ENCODE results near the gene CACNA2D1. TPM values are rescaled to one million over a fixed set of nuclear protein-coding genes. Genes with fewer than 3 reads are reported as not detected.
"Not testable (repeated sequence)": the region's sequence is repeated elsewhere in the genome, so short reads cannot be mapped to it uniquely, and the experiment has no call there.

Gene CACNA2D1
- total RNA-seq, 4 donors from 2014 or later: 29.8 to 47.6 (median 36.6) TPM

- Histone ChIP-seq H3K27ac (no peak overlapping the region), H3K4me1 (no peaks in the 10 kb centered on the region), H3K36me3 (no peaks in the 10 kb centered on the region), H3K9me3 (no peaks in the 10 kb centered on the region), H3K27me3 (no peaks in the 10 kb centered on the region), H3K4me3 (no peak overlapping the region)
- ATAC-seq: no peak
- 95% methylated on average over 1 of the region's 1 CpG; no CpG with 5 or more reads in 1 of the 2 donors for WGBS, 2 donors (ENCODE audit: low coverage in 1 of 2)
- TF ChIP-seq POLR2A (IDR thresholded peaks at IDR 0.05): no peak
- no peak for TF ChIP-seq EP300 (IDR thresholded peaks at IDR 0.05)
- TF ChIP-seq POLR2AphosphoS5 (IDR thresholded peaks at IDR 0.05): no peak
- no peak for TF ChIP-seq CTCF (IDR thresholded peaks at IDR 0.05)
Measured at GRCh38 chr7:82152858-82153257, 290.7 kb downstream of the CACNA2D1 start.

DNA sequence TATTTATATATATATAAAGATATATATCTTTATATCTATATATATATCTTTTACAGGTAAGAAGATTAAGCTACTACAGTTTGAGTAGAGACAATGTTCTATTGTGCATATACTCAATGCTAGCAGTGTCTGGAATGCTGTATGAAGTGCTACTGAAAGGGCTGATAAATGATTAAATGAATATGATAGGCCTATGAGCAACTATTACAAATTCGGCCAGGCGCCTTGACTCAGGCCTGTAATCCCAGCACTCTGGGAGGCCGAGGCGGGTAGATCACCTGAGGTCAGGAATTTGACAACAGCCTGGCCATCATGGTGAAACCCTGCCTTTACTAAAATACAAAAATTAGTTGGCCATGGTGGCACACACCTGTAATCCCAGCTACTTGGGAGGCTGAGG, 297.1 kb downstream of the CACNA2D1 start:
- no peak overlapping the region for H3K27ac ChIP-seq
- no peak overlapping the region for H3K4me3 ChIP-seq
- peaks cover 0 to 2% (median 0%) of the 10 kb centered on the region in 3 donors for H3K4me1 ChIP-seq
- TF ChIP-seq CTCF (IDR thresholded peaks at IDR 0.05) (no peak), EP300 (IDR thresholded peaks at IDR 0.05) (no peak), POLR2AphosphoS5 (IDR thresholded peaks at IDR 0.05) (no peak), POLR2A (IDR thresholded peaks at IDR 0.05) (no peak)
- H3K27me3 ChIP-seq: no peaks in the 10 kb centered on the region
- ATAC-seq: no peak
- H3K9me3 ChIP-seq: no peaks in the 10 kb centered on the region
- 83 to 96% methylated on average over 2 to 4 of the region's 4 CpGs for WGBS, 2 donors (ENCODE audit: low coverage in 1 of 2)
- H3K36me3 ChIP-seq: no peaks in the 10 kb centered on the region

- TF ChIP-seq POLR2AphosphoS5 (IDR thresholded peaks at IDR 0.05) (no peak), EP300 (IDR thresholded peaks at IDR 0.05) (no peak), CTCF (IDR thresholded peaks at IDR 0.05) (no peak), POLR2A (IDR thresholded peaks at IDR 0.05) (no peak)
- H3K9me3 ChIP-seq: no peaks in the 10 kb centered on the region
- H3K4me3 ChIP-seq: no peak overlapping the region
- H3K27ac ChIP-seq: no peak overlapping the region
- ATAC-seq: no peak
- H3K4me1 ChIP-seq: peaks cover 0 to 2% (median 0%) of the 10 kb centered on the region in 3 donors
- H3K36me3 ChIP-seq: no peaks in the 10 kb centered on the region
- no peaks in the 10 kb centered on the region for H3K27me3 ChIP-seq
Measured at GRCh38 chr7:82142263-82142864, 301.2 kb downstream of the CACNA2D1 start.

DNA sequence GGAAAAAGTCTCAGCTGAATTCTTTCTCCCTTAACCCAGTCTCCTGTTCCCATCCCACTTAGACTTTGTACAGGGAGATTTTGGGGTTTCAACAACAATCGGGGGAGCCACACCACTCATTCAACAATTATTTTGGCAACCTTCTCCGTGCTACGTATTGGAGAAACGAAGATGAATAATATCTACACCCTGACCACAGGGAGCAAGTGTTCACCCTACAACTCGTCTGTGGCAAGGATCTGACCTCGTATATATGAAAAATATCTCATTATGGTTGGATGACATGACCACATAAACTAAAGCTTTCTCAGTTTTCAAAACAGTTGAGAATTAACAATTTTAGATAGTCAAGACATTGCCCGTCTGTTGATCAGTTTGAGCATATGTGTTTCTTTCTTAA, 302.1 kb downstream of the CACNA2D1 start:
- Histone ChIP-seq H3K36me3 (no peaks in the 10 kb centered on the region), H3K4me3 (no peak overlapping the region), H3K27me3 (no peaks in the 10 kb centered on the region), H3K4me1 (peaks cover 0 to 2% (median 0%) of the 10 kb centered on the region in 3 donors), H3K27ac (no peak overlapping the region), H3K9me3 (no peaks in the 10 kb centered on the region)
- no peak for ATAC-seq
- no peak for TF ChIP-seq EP300 (IDR thresholded peaks at IDR 0.05)
- TF ChIP-seq CTCF (IDR thresholded peaks at IDR 0.05): no peak
- TF ChIP-seq POLR2AphosphoS5 (IDR thresholded peaks at IDR 0.05): no peak
- no peak for TF ChIP-seq POLR2A (IDR thresholded peaks at IDR 0.05)
- 66 to 89% methylated on average over 3 to 7 of the region's 7 CpGs for WGBS, 2 donors (ENCODE audit: low coverage in 1 of 2)

DNA sequence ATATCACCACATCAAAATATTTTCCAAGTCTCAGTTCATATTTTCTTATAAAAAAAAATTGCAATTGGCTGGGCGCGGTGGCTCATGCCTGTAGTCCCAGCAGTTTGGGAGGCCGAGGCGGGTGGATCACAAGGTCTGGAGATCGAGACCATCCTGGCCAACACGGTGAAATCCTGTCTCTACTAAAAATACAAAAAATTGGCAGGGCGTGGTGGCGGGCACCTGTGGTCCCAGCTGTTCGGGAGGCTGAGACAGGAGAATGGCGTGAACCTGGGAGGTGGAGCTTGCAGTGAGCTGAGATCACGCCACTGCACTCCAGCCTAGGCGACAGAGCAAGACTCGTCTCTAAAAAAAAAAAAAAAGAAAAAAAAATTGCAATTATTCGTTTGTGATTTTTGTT, 303.0 kb downstream of the CACNA2D1 start:
- H3K9me3 ChIP-seq, ATAC-seq, H3K27me3 ChIP-seq, H3K27ac ChIP-seq, H3K4me3 ChIP-seq, H3K4me1 ChIP-seq, H3K36me3 ChIP-seq: not testable (repeated sequence)
- WGBS, 2 donors (ENCODE audit: low coverage in 1 of 2): 91 to 97% methylated on average over 7 to 9 of the region's 14 CpGs
